ENCODE results near the gene PSMB11.

- TF ChIP-seq CTCF (IDR thresholded peaks at IDR 0.05; ENCODE audit: poor library complexity) (no peak), EZH2 (IDR thresholded peaks at IDR 0.05; ENCODE audit: borderline replicate concordance) (no peak)
Measured at GRCh38 chr14:23047751-23048693, 6.0 kb downstream of the PSMB11 start.

All from hepatocyte (in vitro differentiated cells).